Epithelial cell of prostate (primary cell): Measurements from ENCODE around the gene DNAJC2.

ENCODE experiments used
- DNase-seq: peaks from one replicate; pipeline ENCODE4 v3.0.0-alpha.2; 2011; ENCODE audit warnings: low read depth, low spot score
- H3K27ac ChIP-seq: fragments of 450-650 bp; 2 replicates; pipeline ENCODE4 v1.5.1; 2017; ENCODE audit warnings: mild to moderate bottlenecking

Gene DNAJC2, protein sequence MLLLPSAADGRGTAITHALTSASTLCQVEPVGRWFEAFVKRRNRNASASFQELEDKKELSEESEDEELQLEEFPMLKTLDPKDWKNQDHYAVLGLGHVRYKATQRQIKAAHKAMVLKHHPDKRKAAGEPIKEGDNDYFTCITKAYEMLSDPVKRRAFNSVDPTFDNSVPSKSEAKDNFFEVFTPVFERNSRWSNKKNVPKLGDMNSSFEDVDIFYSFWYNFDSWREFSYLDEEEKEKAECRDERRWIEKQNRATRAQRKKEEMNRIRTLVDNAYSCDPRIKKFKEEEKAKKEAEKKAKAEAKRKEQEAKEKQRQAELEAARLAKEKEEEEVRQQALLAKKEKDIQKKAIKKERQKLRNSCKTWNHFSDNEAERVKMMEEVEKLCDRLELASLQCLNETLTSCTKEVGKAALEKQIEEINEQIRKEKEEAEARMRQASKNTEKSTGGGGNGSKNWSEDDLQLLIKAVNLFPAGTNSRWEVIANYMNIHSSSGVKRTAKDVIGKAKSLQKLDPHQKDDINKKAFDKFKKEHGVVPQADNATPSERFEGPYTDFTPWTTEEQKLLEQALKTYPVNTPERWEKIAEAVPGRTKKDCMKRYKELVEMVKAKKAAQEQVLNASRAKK

DNA sequence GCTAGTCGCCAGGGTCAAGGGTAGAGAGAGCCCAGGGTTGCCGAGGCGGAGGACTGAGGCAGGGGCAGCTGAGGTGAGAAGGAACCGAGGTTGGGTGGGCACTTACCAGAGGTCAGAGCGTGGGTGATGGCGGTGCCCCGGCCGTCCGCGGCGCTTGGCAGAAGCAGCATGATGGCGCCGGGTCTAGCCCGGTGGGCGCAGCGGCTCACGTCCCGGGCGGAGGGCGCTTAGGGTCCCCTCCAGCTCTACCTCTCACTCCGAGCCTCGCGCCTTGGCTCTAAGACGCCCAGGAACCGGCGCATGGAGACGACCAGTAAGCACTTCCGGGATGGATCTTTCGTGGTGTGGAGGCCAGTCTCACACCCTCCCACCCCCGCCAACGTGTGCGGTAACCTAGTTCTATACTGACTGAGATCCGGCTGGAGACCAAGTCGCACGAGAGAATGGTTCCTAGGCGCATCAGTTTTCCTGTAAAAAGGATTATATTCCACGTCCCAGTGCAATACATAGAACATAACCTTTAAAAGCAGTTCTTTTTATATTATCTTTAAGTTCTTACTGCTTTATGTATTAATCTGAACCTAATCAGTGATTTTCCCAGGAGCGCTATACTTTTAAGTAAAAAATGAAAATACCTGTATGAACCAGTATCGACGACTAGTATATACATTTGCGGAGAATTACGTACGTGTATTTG lies at the start of gene DNAJC2:
Gene DNAJC2 (minus strand): TSS at position 315 of the 697 bp plus-strand sequence. CDS start 145 bp downstream, at position 170.
- DNase-seq = peak; percentile 78
- peak within 1 kb of the TSS; percentile 65 for H3K27ac ChIP-seq

GRCh38 chr7:103391976-103392375 lies 47.4 kb upstream of the DNAJC2 start:
- H3K27ac ChIP-seq = no peak overlapping the region
- peak; percentile 20 for DNase-seq

DNA sequence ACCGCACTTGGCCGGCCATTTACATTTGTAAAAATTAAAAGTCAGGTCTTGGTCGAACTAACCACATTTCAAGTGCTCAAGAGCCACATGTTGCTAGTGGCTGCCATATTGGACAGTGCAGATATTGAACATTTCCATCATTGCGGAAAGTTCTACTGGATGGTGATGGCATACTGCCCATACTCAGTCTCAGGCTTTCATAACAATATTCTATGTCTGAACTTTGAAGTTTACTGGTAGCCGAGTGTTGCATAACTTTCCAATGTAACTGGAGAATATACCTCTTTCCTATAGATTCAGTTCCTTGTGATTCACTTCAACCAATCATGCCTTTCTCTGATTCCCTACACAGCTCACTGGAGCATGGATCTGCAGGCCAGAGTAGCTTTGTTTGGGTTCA lies 46.6 kb upstream of the DNAJC2 start:
- H3K27ac ChIP-seq = no peak overlapping the region
- no peak for DNase-seq

DNA sequence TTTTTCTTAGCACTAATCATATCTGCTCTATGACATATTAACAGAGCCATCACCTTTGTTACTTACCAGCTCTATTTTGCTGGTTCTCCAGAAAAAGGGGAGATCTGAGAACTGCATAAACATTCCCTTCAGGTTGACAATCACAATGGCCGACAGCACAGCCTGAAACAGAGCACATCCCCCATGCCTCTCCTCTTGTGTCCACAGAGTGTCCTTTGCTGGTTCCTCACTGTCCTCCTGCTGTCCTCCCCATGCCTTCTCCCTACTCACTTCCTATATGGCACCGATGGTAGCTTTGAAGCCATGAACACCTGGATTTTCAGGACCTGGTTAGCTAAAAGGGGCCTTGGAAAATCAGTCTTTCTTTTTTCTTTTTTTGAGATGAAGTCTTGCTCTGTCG lies 44.7 kb upstream of the DNAJC2 start:
- H3K27ac ChIP-seq = no peak overlapping the region
- DNase-seq = no peak

DNA sequence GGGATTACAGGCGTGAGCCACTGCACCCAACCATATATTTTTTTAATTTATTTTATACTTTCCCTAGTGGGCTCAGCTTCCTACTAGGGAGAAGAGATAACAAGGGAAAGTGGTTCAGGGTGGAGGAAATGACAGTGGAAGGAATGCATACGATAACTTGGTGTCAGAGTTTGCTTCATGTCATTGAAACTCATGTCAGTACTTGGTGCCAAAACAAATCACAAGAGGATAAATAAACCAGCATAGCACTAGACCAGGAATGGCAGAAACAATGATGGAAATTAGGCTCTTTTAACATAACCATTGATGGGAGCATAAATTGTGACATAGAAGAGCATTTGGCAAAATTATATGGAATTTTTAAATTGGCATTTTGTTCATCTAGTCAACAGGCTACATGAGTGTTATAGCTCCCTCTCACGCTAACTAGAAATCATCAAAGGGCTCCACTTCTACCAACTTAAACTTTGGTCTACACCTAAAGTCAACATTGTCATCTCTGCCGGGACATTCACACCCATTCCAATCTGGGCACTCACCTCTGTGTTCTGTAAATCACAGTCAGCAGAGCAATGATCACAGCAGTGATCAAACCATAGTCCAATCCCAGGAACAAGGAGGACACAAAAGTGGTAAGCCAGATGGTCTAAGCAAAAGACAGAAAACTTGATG lies 44.0 kb upstream of the DNAJC2 start:
- no peak for DNase-seq
- H3K27ac ChIP-seq = no peak overlapping the region

- DNase-seq = no peak
- no peak overlapping the region for H3K27ac ChIP-seq
Measured at GRCh38 chr7:103387242-103387641, 42.7 kb upstream of the DNAJC2 start.

DNA sequence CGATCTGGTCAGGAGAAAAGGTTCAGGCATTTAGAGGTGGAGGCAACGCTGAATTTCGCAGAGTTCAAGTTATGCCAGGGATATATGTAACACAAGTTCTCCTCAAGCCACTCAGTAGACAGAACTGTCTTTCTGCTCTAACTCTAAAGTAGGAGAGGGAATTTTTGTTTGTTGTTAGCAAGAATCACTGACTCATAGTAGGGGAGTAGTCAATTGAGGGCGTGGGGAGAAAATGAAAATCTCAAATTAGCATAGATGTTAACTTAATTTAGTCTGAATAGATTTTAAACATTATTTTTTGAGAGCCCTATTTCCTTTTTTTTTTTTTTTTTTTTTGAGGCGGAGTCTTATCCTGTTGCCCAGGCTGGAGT lies 37.5 kb upstream of the DNAJC2 start:
- DNase-seq = no peak

DNA sequence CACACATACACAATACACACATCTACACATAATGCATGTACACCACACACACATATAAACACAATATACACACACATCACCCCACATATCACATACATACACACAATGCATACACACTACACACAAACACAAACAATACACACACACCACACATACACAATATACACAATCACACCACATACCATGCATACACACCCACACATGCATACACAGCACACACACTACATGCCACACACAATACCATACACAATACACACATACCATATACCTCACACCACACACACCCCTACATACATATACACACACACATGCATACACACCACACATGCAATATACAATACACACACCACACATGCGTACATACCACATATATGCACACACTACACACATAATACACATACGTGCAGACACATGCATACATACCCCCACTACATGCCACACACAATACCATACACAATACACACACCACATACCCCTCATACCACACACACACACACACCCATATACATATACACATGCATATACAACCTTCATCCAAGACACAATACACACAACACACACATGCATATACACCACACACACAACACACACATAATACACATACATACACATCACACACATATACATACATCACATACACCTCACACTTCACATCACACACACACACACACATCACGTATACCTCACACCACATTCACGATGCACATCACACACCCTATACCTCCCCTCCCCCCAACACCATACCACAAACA lies 36.9 kb upstream of the DNAJC2 start:
- no peak for DNase-seq
- no peak overlapping the region for H3K27ac ChIP-seq

More for the DNA sequence above, 37.5 kb upstream of the DNAJC2 start:
- H3K27ac ChIP-seq = no peak overlapping the region

- H3K27ac ChIP-seq = no peak overlapping the region
- no peak for DNase-seq
Measured at GRCh38 chr7:103380395-103381191, 36.0 kb upstream of the DNAJC2 start.

GRCh38 chr7:103379270-103379975 lies 34.9 kb upstream of the DNAJC2 start:
- DNase-seq = no peak

DNA sequence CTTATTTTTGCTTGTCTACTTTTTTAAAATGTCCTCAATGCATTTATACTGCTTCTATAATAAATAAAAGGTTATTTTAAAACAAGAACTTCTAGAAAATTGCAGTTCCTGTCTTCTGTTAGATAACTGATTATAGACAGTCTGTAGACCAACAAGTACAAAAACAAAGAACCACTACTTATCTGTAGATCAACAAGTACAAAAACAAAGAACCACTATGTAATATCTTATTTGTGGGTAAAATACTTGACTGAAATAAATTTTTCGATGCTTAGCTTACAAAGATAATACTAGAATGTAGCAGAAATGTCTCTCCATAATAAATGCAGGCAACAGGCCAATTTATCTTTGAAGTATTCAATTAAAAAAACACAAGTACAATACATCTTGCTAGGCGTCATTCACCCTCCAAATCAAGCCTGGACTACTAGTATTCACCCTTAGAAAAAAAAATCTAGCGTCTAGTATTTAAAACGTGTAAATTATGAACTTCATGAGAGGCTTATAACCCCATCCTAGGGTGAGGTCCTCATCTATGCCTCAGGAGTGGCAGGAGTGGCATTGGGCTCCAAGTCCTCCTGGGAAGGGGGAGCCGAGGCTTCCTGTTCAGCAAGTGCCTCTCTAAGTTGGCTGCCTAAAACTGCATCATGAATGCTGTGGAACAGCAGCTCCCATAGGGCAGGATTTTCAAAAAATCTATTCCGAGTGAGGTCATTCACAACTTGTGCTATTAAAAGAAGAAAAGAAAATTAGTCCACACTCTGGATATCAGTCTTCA lies 29.5 kb upstream of the DNAJC2 start:
- no peak for DNase-seq
- H3K27ac ChIP-seq = no peak overlapping the region

More at GRCh38 chr7:103379270-103379975, 34.9 kb upstream of the DNAJC2 start:
- no peak overlapping the region for H3K27ac ChIP-seq

DNA sequence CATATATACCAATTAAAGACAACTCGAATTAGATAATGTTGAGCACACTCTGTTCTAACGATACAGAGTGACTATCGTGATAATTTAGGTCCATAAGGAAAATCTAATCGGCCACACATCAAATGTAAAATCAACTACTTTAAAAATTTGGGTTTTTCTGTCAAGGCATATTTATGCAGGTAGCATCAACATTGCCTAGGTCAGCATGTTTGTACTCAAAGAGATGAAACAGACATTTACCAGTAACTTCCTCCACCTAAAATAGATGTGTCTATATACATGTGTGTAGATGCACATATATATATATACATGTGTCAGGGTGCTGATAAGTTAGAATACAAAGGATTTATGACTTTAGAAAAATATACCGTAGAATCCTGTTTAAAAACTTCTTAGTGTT lies 24.9 kb upstream of the DNAJC2 start:
- no peak for DNase-seq
- H3K27ac ChIP-seq = no peak overlapping the region

DNA sequence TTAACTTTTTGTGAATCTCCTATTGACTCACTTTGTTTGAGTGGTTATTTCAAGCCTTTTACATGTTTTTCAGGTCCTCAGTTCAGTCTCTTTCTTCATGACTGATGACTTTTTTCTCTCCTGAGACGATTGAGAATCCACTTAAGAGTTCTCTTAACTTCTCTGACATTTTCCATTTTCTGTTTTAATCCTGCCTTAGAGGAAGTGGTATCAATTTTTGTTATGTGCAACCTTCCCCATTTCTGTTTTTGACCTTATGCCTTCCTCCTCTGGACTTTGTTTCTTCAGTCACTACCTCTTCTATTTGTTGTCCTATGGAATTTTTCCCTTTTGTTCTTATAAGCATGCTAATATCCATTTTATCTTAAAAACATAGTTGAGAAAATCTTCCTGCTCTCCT lies 5.2 kb upstream of the DNAJC2 start:
- no peak overlapping the region for H3K27ac ChIP-seq
- no peak for DNase-seq

DNA sequence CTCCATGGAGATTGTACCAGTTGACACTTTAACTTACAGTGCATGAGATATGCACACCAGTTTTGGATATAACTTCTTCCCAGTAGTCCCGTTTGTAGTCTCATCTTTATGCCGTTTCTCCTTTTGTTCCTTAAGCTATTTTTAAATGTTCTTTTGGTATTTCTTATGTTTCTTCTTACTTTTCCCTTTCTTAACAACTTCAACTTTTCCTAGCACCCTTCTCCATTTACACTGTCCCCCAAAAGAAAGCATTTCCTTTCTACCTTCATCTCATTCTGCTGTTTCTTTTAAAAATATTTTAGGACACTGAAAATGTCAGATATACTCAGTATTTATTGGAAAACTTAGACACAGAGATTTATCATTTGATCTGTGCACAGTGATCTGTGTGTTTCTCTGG lies 4.4 kb upstream of the DNAJC2 start:
- no peak for DNase-seq
- no peak overlapping the region for H3K27ac ChIP-seq

DNA sequence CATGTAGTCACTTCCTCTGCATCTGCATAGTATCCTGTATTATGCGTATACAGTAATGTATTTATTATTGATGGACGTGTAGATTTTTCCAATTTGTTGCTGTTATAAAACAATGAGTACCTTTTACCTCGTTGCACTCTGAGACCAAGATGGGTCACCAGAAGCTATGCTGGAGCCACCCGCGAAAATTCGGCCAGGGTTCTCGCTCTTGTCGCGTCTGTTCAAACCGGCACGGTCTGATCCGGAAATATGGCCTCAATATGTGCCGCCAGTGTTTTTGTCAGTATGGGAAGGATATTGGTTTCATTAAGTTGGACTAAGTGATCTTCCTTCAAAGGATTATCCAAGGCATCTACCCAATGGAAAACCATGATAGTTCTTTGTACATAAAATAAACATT lies 3.9 kb upstream of the DNAJC2 start:
- H3K27ac ChIP-seq = no peak overlapping the region
- DNase-seq = no peak

- H3K27ac ChIP-seq = peak within 1 kb of the TSS; percentile 80
- peak; percentile 69 for DNase-seq
Measured at GRCh38 chr7:103347507-103348267, 3.1 kb upstream of the DNAJC2 start, which contains the start of gene PSMC2. PSMC2 (plus strand) TSS chr7:103347643; CDS start chr7:103347712, 69 bp downstream.

DNA sequence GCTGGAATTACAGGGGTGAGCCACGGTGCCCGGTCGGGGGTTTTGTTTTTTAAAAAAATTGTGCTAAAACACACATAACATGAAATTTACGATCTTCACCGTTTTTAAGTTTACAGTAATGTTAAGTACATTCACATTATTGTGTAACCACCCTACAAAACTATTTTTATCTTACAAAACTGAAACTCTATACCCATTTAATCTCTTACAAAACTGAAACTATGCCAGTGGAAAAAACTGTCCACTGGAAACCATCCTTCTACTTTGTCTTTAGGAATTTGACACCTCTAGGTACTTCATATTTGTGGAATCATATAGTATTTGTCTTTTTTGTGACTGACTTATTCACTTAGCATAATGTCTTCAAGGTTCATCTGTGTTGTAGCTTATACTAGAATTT lies 1.8 kb upstream of the DNAJC2 start:
- H3K27ac ChIP-seq = no peak overlapping the region
- no peak for DNase-seq
